ENCODE measurements around the gene LZTR1. TPM values are rescaled to one million over a fixed set of nuclear protein-coding genes. Genes with fewer than 3 reads are reported as not detected.

LZTR1 gene
- total and polyA plus RNA-seq, 2 of the 8 experiments (the other 6 are each of a cell fraction or from before 2014, with no cell fraction given), result 22.3 to 31.0 TPM

DNA sequence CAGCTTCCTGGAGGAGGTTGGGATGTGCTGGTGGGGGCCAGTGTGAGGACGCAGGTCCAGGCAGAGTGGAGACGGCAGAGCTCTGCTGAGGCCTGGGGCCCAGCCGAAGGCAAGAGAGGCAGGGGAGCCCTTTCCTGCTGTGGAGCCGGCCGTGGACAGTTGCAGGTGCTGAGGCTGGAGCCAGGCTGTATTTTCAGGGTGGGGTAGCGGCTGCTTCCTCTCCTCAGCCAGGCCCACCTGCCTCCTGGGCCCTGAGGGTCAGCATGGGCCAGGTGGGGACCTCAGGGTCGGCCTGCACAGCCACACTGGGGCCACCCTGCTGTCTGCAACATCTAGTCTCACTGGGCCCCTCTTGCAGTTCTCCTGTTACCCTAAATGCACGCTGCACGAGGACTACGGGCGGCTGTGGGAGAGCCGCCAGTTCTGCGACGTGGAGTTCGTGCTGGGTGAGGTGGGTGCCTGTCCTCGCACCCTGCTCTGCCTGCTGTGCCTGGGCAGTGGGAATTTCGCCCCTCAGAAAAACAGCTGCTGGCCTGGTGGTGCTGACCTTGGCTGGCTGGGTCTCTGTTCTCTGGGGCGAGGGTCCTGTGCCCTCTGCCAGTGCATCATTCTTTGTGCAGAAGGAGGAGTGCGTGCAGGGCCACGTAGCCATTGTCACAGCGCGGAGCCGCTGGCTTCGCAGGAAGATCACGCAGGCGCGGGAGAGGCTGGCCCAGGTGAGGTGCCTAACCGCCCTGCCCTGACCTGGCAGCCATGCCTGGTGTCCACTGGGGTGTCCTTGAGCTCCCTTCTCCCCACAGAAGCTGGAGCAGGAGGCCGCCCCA lies 11.4 kb downstream of the LZTR1 start (continued):
- TF ChIP-seq, protein P1, sequence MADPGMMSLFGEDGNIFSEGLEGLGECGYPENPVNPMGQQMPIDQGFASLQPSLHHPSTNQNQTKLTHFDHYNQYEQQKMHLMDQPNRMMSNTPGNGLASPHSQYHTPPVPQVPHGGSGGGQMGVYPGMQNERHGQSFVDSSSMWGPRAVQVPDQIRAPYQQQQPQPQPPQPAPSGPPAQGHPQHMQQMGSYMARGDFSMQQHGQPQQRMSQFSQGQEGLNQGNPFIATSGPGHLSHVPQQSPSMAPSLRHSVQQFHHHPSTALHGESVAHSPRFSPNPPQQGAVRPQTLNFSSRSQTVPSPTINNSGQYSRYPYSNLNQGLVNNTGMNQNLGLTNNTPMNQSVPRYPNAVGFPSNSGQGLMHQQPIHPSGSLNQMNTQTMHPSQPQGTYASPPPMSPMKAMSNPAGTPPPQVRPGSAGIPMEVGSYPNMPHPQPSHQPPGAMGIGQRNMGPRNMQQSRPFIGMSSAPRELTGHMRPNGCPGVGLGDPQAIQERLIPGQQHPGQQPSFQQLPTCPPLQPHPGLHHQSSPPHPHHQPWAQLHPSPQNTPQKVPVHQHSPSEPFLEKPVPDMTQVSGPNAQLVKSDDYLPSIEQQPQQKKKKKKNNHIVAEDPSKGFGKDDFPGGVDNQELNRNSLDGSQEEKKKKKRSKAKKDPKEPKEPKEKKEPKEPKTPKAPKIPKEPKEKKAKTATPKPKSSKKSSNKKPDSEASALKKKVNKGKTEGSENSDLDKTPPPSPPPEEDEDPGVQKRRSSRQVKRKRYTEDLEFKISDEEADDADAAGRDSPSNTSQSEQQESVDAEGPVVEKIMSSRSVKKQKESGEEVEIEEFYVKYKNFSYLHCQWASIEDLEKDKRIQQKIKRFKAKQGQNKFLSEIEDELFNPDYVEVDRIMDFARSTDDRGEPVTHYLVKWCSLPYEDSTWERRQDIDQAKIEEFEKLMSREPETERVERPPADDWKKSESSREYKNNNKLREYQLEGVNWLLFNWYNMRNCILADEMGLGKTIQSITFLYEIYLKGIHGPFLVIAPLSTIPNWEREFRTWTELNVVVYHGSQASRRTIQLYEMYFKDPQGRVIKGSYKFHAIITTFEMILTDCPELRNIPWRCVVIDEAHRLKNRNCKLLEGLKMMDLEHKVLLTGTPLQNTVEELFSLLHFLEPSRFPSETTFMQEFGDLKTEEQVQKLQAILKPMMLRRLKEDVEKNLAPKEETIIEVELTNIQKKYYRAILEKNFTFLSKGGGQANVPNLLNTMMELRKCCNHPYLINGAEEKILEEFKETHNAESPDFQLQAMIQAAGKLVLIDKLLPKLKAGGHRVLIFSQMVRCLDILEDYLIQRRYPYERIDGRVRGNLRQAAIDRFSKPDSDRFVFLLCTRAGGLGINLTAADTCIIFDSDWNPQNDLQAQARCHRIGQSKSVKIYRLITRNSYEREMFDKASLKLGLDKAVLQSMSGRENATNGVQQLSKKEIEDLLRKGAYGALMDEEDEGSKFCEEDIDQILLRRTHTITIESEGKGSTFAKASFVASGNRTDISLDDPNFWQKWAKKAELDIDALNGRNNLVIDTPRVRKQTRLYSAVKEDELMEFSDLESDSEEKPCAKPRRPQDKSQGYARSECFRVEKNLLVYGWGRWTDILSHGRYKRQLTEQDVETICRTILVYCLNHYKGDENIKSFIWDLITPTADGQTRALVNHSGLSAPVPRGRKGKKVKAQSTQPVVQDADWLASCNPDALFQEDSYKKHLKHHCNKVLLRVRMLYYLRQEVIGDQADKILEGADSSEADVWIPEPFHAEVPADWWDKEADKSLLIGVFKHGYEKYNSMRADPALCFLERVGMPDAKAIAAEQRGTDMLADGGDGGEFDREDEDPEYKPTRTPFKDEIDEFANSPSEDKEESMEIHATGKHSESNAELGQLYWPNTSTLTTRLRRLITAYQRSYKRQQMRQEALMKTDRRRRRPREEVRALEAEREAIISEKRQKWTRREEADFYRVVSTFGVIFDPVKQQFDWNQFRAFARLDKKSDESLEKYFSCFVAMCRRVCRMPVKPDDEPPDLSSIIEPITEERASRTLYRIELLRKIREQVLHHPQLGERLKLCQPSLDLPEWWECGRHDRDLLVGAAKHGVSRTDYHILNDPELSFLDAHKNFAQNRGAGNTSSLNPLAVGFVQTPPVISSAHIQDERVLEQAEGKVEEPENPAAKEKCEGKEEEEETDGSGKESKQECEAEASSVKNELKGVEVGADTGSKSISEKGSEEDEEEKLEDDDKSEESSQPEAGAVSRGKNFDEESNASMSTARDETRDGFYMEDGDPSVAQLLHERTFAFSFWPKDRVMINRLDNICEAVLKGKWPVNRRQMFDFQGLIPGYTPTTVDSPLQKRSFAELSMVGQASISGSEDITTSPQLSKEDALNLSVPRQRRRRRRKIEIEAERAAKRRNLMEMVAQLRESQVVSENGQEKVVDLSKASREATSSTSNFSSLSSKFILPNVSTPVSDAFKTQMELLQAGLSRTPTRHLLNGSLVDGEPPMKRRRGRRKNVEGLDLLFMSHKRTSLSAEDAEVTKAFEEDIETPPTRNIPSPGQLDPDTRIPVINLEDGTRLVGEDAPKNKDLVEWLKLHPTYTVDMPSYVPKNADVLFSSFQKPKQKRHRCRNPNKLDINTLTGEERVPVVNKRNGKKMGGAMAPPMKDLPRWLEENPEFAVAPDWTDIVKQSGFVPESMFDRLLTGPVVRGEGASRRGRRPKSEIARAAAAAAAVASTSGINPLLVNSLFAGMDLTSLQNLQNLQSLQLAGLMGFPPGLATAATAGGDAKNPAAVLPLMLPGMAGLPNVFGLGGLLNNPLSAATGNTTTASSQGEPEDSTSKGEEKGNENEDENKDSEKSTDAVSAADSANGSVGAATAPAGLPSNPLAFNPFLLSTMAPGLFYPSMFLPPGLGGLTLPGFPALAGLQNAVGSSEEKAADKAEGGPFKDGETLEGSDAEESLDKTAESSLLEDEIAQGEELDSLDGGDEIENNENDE (IDR thresholded peaks at IDR 0.05; ENCODE audit: insufficient replicate concordance, low read length), result no peak
- TF ChIP-seq GABPA (IDR thresholded peaks at IDR 0.05; ENCODE audit: borderline replicate concordance, insufficient read depth, low read length) (no peak), E2F6 (IDR thresholded peaks at IDR 0.05) (no peak), CBX8 (IDR thresholded peaks at IDR 0.05; ENCODE audit: borderline replicate concordance, low read depth, low read length) (no peak), SAP30 (IDR thresholded peaks at IDR 0.05; ENCODE audit: insufficient read depth, insufficient replicate concordance, low read length) (no peak), POU5F1 (IDR thresholded peaks at IDR 0.05; ENCODE audit: low read depth, low read length) (no peak), TCF12 (IDR thresholded peaks at IDR 0.05; ENCODE audit: low read depth, low read length) (no peak)
- TF ChIP-seq, protein P2, sequence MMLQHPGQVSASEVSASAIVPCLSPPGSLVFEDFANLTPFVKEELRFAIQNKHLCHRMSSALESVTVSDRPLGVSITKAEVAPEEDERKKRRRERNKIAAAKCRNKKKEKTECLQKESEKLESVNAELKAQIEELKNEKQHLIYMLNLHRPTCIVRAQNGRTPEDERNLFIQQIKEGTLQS (IDR thresholded peaks at IDR 0.05; ENCODE audit: insufficient read depth, low read depth, low read length), result no peak
